ENCODE data around the gene PTPRJ. TPM values are rescaled to one million over a fixed set of nuclear protein-coding genes. Genes with fewer than 3 reads are reported as not detected.

Gene PTPRJ
- total RNA-seq, 4 donors from 2014 or later, result 9.8 to 17.8 (median 14.2) TPM

DNA sequence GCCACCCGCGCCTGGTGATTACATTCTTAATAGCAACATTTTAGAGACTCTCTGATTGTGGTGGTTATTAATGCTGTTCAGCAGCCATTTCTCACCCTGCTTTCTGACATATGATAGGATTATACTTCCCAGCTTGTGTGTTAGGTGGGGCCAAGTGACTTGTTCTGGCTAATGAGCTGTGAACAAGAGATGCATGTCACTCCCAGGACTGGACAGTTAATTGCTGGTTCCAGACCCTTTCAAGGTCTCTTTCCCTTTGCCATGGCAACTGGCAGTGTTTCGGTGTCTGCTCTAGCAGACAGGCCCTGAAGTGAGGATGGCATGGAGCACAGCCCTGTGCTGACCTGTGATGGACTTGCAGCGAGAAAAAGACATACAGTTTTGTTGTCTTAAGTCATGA is 8.9 kb upstream of the PTPRJ start:
- DNase-seq (ENCODE audit: low spot score) (no peak), ATAC-seq (ENCODE audit: low FRiP score) (no peak)
- TF ChIP-seq, protein P1, sequence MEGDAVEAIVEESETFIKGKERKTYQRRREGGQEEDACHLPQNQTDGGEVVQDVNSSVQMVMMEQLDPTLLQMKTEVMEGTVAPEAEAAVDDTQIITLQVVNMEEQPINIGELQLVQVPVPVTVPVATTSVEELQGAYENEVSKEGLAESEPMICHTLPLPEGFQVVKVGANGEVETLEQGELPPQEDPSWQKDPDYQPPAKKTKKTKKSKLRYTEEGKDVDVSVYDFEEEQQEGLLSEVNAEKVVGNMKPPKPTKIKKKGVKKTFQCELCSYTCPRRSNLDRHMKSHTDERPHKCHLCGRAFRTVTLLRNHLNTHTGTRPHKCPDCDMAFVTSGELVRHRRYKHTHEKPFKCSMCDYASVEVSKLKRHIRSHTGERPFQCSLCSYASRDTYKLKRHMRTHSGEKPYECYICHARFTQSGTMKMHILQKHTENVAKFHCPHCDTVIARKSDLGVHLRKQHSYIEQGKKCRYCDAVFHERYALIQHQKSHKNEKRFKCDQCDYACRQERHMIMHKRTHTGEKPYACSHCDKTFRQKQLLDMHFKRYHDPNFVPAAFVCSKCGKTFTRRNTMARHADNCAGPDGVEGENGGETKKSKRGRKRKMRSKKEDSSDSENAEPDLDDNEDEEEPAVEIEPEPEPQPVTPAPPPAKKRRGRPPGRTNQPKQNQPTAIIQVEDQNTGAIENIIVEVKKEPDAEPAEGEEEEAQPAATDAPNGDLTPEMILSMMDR (IDR thresholded peaks at IDR 0.05), result no peak

DNA sequence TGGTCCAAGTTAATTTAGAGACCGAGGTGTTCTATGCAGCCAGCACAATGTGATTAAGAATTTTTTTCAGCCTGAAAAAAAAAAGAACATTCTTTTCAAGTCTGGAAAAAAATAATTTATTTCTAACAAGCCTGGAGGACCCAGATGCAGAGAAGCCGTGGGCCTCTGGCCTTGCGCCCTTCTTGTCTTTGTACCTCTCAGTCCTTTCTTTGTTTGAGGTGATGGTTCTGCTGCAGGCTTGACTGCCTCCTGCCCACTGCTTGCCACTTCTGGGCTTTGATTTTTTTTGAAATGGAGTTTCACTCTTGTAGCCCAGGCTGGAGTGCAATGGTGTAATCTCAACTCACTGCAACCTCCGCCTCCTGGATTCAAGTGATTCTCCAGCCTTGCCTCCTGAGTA is 7.2 kb upstream of the PTPRJ start:
- DNase-seq (ENCODE audit: low spot score) (no peak), ATAC-seq (ENCODE audit: low FRiP score) (no peak)
- TF ChIP-seq, protein P1 (IDR thresholded peaks at IDR 0.05), result no peak

DNA sequence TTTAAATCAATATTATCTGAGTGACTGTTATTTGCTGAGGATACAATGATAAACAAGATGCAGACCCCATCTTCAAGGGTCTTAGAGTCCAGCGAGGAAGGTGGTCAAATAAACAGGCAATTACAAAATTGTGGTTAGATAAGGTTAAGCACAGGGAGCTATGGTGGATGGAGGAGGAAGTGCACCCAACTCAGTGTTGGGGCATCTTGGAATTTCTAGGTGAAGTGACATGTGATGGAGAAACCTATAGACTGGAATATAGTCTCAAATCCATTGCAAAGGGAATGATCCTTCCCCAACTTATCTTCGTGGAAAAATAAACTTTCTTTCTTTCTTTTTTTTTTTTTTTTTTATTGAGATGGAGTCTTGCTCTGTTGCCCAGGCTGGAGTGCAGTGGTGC is 3.4 kb upstream of the PTPRJ start:
- TF ChIP-seq, protein P1 (IDR thresholded peaks at IDR 0.05), result no peak
- ATAC-seq (ENCODE audit: low FRiP score) (no peak), DNase-seq (ENCODE audit: low spot score) (no peak)

DNA sequence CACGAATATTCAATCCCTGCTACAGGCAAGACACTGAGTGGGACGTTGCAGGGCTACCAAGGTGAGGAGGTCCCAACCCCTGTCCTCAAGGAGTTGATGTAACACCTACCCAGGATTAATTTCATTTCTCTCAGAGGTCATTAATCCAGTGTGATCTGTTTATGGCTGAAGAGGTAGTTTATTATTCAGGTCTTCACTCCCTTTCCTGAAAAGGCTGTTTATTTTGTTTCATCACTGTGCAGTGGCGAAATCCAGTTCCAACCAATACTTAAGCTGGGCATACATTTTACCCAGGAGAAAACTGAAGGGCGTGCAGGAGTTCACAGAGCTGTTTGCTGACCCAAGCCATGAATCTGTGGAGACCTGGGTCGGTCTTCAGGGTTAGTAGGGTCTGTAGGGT is 2.7 kb upstream of the PTPRJ start:
- DNase-seq (ENCODE audit: low spot score), result no peak
- TF ChIP-seq, protein P1 (IDR thresholded peaks at IDR 0.05), result no peak
- ATAC-seq (ENCODE audit: low FRiP score), result no peak

DNA sequence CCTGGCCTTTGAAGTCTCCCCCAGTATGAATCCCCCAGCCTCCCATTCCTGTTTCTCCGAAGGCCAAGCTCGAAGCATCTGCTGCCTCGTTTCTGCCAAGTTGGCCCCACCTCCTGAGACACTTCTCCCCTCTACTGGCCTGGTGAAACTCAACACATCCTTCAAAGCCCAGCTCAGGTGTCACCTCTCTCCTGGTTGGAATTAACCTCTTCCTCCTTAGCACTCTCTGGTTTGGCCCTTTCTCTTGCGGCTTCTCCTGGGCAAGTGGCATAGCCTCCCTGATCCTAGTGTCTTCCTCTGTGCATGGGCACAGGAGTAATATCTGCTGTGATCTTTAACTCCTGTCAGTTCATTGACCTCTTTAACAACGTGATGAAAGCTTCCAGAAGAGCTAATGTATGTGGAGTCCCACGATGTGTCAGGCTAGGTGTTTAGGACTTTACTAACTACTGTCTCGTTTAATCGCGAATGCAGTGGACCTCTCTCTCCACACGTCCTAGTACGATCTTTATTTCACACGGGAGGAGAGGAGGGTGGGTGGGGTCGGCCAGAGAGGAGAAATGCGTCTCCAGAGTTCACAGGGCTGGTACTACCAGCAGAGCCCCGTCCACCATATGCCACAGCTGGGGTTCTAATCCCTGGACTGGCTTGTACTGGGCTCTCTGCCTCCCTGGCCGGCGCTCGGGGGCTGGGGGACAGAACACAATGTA is 826 bp upstream of the PTPRJ start:
- TF ChIP-seq, protein P1 (IDR thresholded peaks at IDR 0.05), result no peak
- DNase-seq (ENCODE audit: low spot score), result no peak
- no peak for ATAC-seq (ENCODE audit: low FRiP score)

DNA sequence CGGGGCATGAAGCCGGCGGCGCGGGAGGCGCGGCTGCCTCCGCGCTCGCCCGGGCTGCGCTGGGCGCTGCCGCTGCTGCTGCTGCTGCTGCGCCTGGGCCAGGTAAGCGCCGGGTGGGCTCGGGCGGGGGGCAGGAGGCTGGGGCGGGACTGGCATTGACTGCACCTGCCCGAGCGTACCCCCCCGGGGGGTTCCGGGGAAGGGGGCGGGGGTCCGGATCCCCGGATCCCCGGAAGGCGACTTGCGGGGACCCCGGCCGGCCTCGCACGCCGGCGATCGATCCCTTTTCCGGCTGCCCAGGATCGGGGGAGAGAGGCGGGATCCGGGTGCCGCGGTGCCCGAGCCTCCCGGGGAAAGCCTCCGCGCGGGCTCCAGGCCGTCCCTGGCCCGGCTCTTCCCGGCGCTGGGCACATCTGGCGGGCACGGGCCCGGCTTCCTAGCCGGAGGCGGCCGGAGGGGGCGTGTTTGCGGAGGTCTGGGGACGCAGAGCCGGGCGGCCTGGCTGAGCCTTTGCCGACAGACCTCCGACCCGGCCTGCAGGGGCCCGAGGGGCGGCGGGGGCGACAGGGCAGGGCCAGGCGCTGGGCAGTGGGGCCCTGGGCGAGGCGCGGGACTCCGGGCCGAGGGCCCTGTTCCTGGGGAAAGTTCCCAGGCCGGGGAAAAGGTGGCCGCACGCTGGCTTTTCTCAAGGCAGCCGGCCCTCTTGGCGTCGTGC is 705 bp downstream of the PTPRJ start:
- TF ChIP-seq, protein P1 (IDR thresholded peaks at IDR 0.05), result no peak
- no peak for DNase-seq (ENCODE audit: low spot score)
- ATAC-seq (ENCODE audit: low FRiP score), result peak; percentile 55
